ENCODE data around the gene ZBED5.

Gene ZBED5

GRCh38 chr11:10878408-10879214 is 20.8 kb upstream of the ZBED5 start:
- DNase-seq, result peak; percentile 3

DNA sequence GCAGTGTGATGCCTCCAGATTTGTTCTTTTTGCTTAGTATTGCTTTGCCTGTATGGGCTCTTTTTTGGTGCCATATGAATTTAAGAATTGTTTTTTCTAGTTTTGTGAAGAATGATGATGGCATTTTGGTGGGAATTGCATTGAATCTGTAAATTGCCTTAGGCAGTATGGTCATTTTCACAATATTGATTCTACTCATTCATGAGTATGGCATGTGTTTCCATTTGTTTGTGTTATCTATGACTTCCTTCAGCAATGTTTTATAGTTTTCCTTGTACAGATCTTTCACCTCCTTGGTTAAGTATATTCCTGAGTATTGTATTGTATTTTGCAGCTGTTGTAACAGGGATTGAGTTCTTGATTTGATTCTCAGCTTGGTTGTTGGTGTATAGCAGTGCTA is 18.3 kb upstream of the ZBED5 start:
- DNase-seq, result no peak

DNA sequence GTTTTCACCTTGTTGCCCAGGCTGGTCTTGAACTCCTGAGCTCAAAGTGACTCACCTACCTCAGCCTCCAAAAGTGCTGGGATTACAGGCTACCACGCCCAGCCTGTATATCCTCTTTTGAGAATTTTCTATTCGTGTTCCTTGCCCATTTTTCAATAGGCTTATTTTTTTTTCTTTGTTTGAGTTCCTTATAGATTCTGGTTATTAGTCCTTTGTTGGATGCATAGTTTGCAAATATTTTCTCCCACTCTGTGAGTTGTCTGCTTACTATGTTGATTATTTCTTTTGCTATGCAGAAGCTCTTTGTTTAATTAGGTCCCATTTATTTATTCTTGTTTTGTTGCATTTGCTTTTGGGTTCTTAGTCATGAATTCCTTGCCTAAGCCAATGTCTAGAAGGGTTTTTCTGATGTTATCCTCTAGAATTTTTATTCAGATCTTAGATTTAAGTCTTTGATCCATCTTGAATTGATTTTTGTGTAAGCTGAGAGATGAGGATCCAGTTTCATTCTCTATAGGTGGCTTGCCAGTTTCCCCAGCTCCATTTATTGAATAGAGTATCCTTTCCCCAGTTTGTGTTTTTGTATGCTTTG is 17.7 kb upstream of the ZBED5 start:
- DNase-seq, result no peak

DNA sequence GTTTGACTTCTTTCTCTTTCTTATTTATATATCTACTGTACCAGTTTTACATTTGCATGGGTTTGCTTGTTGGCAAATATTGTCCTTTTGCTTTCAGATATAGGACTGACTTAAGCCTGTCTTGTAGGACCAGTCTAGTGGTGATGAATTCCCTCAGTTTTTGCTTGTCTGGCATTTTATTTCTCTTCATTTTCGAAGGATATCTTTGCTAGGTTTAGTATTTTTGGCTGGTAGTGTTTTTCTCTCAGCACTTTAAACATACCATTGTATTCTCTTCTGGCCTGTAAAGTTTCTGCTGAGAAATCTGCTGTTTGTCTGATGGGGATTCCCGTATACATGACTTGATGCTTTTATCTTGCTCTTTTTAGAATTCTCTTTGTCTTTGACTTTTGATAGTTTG is 14.2 kb upstream of the ZBED5 start:
- no peak for DNase-seq

GRCh38 chr11:10868352-10868751 is 10.5 kb upstream of the ZBED5 start:
- DNase-seq, result no peak

DNA sequence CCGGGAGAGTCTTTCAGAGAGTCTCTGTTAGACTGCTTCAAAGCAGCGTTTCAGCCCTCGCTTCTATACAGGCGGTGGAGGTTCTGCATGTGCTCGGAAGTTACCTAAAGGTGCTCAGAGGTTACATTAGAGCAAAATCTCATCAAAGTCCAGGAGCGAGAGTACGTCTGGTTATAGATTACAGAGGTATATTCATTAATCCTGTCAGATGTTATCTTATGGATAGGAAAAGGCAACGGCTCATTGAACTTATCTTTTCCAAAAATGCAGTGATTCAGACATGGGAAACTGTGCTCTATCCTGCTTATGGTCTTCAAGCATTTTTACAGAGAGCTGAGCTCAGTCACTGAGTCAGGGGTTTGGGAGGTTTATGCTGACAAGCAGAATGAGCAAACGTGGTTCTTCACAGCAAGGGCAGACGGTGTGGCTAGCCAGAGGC is 9.1 kb upstream of the ZBED5 start:
- no peak for DNase-seq

GRCh38 chr11:10865837-10866270 is 8.0 kb upstream of the ZBED5 start:
- DNase-seq, result no peak

DNA sequence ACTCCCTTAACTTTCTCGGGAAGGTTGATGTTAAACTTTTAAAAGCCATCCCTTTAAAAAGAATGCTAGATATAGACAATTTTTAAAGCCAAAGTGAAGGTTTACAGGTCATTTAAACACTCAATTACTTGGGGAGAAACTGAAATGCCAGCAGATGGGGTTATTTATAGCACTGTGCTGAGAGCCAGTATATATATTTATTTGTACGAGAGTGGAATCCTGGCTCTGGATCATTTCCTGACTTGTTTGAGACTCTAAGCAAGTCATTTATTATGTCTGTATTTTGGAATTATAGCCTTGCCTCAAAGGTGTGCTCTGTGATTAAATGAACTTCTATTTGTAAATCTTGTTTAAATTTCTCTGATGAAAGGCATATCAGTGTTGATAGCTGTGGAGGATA is 6.8 kb upstream of the ZBED5 start:
- DNase-seq, result no peak

DNA sequence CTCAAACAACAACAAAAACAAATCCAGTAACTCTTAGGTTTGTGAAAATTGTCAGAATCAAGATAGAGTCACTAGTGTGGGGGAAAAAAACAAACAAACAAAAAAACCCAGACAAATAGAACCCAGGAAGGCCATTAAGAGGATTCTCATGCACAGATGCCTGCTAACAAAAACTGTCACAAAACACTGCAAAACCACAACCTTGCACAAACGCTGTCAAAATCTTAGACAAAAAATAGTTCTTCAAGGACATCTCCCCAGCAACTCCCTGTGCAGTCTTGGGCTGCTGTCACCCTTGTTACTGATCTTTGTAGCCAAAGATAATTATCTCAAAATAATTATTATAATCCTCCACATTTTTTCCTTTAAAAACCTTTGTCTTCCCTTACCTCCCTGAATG is 4.6 kb upstream of the ZBED5 start:
- peak; percentile 15 for DNase-seq

- no peak for DNase-seq
Observed at GRCh38 chr11:10861799-10862198, 3.9 kb upstream of the ZBED5 start.

- DNase-seq, result no peak
Observed at GRCh38 chr11:10861047-10861446, 3.2 kb upstream of the ZBED5 start.

GRCh38 chr11:10858439-10859325 is 829 bp upstream of the ZBED5 start:
- no peak for DNase-seq

GRCh38 chr11:10857459-10857708 is 469 bp downstream of the ZBED5 start:
- DNase-seq, result no peak

DNA sequence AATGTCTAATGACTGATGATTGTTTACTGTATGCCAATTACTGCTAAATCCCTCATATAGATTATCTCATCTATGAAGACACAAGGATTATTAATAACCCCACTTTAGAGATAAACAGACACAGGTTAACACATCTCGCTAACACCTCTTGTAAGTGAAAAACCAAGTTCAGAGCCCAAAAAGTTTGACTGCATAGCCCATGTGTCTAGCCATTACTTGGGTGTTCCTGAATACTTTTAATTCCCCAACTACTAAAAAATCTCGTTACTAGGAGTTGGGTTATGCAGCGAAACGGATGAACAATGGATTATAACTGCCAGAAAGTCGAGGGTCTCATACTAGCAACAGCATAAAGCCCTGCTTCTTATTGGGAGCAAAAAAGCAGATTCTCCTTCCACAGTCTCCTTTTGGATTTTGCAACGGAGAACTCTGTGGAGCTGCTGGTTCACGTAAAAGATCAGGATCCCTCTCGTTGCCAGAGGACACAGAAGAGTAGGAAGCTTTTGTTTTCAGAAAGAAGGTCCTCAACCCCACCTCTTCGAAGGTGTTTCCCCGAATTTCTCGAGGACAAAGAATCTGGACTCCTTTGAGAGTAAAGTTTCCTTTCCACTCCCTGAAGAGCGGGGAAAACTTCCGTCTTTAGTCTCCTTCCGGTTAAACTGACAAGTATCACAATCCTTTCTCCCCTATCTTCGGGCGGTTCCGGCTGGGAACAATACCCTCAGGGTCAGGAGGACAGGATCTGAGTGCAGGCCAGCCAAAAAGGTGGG is 979 bp downstream of the ZBED5 start:
- DNase-seq, result no peak

GRCh38 chr11:10855295-10855694 is 2.6 kb downstream of the ZBED5 start:
- no peak for DNase-seq

DNA sequence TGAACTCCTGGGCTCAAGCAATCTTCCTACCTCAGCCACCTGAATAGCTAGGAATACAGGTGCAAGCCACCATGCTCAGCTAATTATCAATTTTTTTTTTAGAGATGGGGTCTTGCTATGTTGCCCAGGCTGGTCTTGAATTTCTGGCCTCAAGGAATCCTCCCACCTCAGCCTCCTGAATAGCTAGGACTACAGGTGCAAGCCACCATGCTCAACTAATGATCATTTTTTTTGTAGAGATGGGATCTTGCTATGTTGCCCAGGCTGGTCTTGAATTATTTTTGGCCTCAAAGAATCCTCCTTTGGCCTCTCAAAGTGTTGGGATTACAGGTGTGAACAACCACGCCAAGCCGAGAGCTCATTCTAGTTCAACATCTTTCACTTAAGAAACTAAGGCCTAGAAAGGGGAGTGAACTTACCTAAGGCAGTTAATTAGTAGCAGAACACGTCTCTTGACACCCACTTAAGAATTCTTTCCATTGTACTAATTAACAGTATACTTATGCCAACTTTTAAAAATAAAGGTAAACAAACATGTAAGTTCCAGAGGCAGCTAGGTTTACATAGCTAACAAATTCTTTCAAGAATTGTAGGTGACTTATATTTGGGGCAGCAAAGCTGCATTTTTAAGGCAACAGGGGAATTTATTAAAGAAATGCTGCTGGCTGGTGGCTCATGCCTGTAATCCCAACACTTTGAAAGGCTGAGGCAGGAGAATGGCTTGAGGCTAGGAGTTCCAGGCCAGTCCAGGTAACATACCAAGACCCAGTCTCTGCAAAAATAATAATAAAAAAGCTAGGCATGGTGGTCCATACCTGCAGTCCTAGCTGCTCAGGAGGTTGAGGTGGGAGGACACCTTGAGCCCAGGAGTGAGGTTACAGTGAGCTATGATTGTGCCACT is 9.6 kb downstream of the ZBED5 start:
- no peak for DNase-seq

DNA sequence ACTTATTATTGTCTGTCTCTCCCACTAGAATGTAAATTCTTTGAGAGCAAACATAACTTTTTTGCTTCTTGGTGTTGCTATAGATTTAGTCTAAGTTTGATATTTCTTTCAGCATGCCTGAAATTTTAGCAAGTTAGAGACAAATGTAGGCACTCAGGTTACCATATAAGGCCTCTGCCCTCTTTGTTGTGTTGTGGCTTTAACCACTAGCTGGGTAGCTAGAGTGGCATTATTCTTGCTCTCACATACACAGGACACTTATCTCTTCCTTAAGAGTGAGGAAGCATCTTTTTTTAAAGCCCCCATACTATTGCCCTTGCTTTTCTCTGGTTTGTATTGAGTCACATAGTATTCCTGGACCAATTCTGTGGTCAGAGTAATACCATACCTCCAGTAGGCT is 11.2 kb downstream of the ZBED5 start:
- DNase-seq, result no peak

DNA sequence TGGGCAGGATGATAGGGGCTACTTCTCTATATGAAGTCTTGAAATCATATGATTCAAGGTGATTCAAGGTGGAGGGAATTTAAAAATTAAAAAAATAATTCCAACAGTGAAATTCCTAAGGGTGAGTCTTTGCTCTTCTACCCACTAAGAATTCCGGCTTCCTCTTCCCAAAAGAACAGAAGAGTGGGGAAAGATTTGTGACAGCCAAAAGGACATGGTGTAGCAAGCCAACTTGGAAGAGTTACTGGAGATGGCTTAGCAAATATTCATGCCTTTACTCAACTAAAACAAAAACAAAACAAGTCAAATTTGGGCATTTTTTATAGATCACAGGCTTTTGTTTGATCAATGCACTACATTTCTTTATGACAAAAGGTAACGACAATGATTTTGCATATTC is 12.3 kb downstream of the ZBED5 start:
- DNase-seq, result no peak

- DNase-seq, result no peak
Observed at GRCh38 chr11:10844796-10845195, 13.1 kb downstream of the ZBED5 start.

- DNase-seq, result no peak
Observed at GRCh38 chr11:10844356-10844755, 13.5 kb downstream of the ZBED5 start.

DNA sequence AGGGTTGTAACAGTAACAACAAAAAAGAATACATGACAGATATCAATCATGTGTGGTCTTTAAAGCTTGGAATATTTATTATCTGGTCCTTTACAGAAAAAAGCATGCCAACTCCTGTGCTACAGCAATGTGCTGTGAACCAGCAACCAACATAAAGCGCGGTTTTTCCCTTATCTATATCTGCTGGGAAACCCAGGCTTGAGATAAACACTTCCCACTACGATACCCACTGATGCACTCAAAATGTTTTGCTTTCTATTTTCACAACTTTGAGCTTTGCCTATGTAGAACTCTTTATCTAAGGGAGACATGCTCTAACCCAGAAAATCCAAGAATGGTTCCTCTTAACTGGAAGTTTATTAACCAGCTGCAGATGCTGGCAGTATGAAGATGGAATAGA is 19.0 kb downstream of the ZBED5 start:
- DNase-seq, result no peak

- DNase-seq, result no peak
Observed at GRCh38 chr11:10838083-10838482, 19.8 kb downstream of the ZBED5 start.
